Left renal pelvis (tissue), 4 donors: ENCODE data around the gene E2F8. TPM values are rescaled to one million over a fixed set of nuclear protein-coding genes. Genes with fewer than 3 reads are reported as not detected.

ENCODE experiments used
- DNase-seq, 4 donors: peaks; one replicate each; pipeline ENCODE4 v3.0.0-alpha.2; 2013; ENCODE audit warnings: low read depth in 4 of 4, low spot score in 3 of 4
- polyA plus RNA-seq, 4 donors: library from polyadenylated mRNA; unstranded; fragments of 120-200 nt; gene quantifications; one replicate each; pipeline ENCODE4 v1.2.1, GENCODE V29; 2013; ENCODE audit not compliant: insufficient read length in 4 of 4

The E2F8 gene
- polyA plus RNA-seq, 4 donors: 5.7 to 8.9 (median 8.5) TPM

- DNase-seq: no peak
Measured at GRCh38 chr11:19252394-19253152, 11.8 kb upstream of the E2F8 start.

- DNase-seq: no peak
Measured at GRCh38 chr11:19251577-19251976, 10.8 kb upstream of the E2F8 start.

- no peak for DNase-seq
Measured at GRCh38 chr11:19246816-19247215, 6.1 kb upstream of the E2F8 start.

- DNase-seq: no peak
Measured at GRCh38 chr11:19245351-19245750, 4.6 kb upstream of the E2F8 start.

- DNase-seq: no peak
Measured at GRCh38 chr11:19244621-19245020, 3.9 kb upstream of the E2F8 start.

GRCh38 chr11:19244084-19244483 is 3.3 kb upstream of the E2F8 start:
- no peak for DNase-seq

GRCh38 chr11:19243613-19244012 is 2.9 kb upstream of the E2F8 start:
- no peak for DNase-seq

- DNase-seq: no peak
Measured at GRCh38 chr11:19243143-19243542, 2.4 kb upstream of the E2F8 start.

GRCh38 chr11:19242179-19242932 is 1.6 kb upstream of the E2F8 start:
- no peak for DNase-seq

GRCh38 chr11:19241260-19242178 is 774 bp upstream of the E2F8 start:
- DNase-seq: no peak

GRCh38 chr11:19239039-19239438 is 1.7 kb downstream of the E2F8 start:
- DNase-seq: no peak

- DNase-seq: no peak
Measured at GRCh38 chr11:19237813-19238212, 2.9 kb downstream of the E2F8 start.

- no peak for DNase-seq
Measured at GRCh38 chr11:19237381-19237780, 3.4 kb downstream of the E2F8 start.

GRCh38 chr11:19234231-19234817 is 6.4 kb downstream of the E2F8 start:
- no peak for DNase-seq

- DNase-seq: no peak
Measured at GRCh38 chr11:19232910-19233503, 7.7 kb downstream of the E2F8 start.

GRCh38 chr11:19229671-19230070 is 11.1 kb downstream of the E2F8 start:
- no peak for DNase-seq

GRCh38 chr11:19228968-19229367 is 11.8 kb downstream of the E2F8 start:
- no peak for DNase-seq

- DNase-seq: no peak
Measured at GRCh38 chr11:19226378-19227195, 14.2 kb downstream of the E2F8 start.

GRCh38 chr11:19225581-19225980 is 15.2 kb downstream of the E2F8 start:
- no peak for DNase-seq
